Measurements from ENCODE around the gene CREBBP. TPM values are rescaled to one million over a fixed set of nuclear protein-coding genes. Genes with fewer than 3 reads are reported as not detected.

CREBBP gene
- total RNA-seq, 1 donor from 2014 or later, result 53.0 TPM

DNA sequence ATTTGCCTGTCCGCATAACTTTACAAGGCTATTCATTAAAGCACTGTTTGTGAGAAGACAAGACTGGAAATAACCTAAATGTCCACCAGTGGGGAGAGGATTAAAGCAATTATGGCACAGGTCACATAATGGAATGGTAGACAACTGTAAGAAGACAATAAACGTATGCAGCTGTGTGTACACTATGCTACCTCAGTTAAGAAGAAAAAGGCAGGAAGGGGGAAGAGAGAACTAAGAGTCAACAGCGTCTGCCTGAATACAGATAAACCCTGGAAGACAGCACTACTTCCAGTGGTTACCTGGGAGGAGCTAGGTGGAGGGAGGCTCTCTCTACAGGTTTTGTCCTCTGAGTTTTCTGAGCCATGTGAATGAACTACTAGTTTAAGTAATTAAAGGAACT lies 15.3 kb downstream of the CREBBP start:
- no peaks in the 10 kb centered on the region for H3K9me3 Mint-ChIP-seq (ENCODE audit: unreplicated experiment)
- H3K27me3 Mint-ChIP-seq (ENCODE audit: low read depth, unreplicated experiment), result no peaks in the 10 kb centered on the region
- Histone ChIP-seq H3K9ac (ENCODE audit: low read length) (no peak overlapping the region), H3K27me3 (ENCODE audit: insufficient read depth, low read length) (no peaks in the 10 kb centered on the region), H3K4me2 (ENCODE audit: low read length) (no peak overlapping the region), H4K20me1 (ENCODE audit: insufficient read depth, low read length) (peaks cover 100% of the 10 kb centered on the region), H3K4me3 (ENCODE audit: insufficient read depth, low read depth, low read length) (no peak overlapping the region), H3K9me3 (ENCODE audit: insufficient read depth, low read depth, low read length) (no peaks in the 10 kb centered on the region), H3K4me1 (ENCODE audit: insufficient read depth, low read length) (peaks cover 11% of the 10 kb centered on the region), H3K79me2 (ENCODE audit: insufficient read depth, low read length) (peaks cover 100% of the 10 kb centered on the region), H2AFZ (ENCODE audit: low read depth, low read length) (no peak overlapping the region), H3K27ac (ENCODE audit: low read depth, low read length) (no peak overlapping the region), H3K36me3 (ENCODE audit: insufficient read depth, low read length) (no peaks in the 10 kb centered on the region)
- H3K36me3 Mint-ChIP-seq (ENCODE audit: low read depth, unreplicated experiment), result no peaks in the 10 kb centered on the region
- no peak overlapping the region for H3K4me3 Mint-ChIP-seq (ENCODE audit: unreplicated experiment)
- DNase-seq (ENCODE audit: low read depth) (no peak), FAIRE-seq (no peak)
- TF ChIP-seq EZH2 (IDR thresholded peaks at IDR 0.05; ENCODE audit: insufficient read depth, low read length), result no peak
- TF ChIP-seq, protein P1, sequence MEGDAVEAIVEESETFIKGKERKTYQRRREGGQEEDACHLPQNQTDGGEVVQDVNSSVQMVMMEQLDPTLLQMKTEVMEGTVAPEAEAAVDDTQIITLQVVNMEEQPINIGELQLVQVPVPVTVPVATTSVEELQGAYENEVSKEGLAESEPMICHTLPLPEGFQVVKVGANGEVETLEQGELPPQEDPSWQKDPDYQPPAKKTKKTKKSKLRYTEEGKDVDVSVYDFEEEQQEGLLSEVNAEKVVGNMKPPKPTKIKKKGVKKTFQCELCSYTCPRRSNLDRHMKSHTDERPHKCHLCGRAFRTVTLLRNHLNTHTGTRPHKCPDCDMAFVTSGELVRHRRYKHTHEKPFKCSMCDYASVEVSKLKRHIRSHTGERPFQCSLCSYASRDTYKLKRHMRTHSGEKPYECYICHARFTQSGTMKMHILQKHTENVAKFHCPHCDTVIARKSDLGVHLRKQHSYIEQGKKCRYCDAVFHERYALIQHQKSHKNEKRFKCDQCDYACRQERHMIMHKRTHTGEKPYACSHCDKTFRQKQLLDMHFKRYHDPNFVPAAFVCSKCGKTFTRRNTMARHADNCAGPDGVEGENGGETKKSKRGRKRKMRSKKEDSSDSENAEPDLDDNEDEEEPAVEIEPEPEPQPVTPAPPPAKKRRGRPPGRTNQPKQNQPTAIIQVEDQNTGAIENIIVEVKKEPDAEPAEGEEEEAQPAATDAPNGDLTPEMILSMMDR (IDR thresholded peaks at IDR 0.05; ENCODE audit: insufficient read depth, low read depth, low read length), result no peak
- no peak overlapping the region for H3K27ac Mint-ChIP-seq (ENCODE audit: unreplicated experiment)
- peaks cover 30% of the 10 kb centered on the region for H3K4me1 Mint-ChIP-seq (ENCODE audit: low read depth, unreplicated experiment)

- no peaks in the 10 kb centered on the region for H3K36me3 ChIP-seq (ENCODE audit: insufficient read depth, low read length)
- no peak for FAIRE-seq
- Mint-ChIP-seq H3K36me3 (ENCODE audit: low read depth, unreplicated experiment) (no peaks in the 10 kb centered on the region), H3K27ac (ENCODE audit: unreplicated experiment) (no peak overlapping the region), H3K27me3 (ENCODE audit: low read depth, unreplicated experiment) (no peaks in the 10 kb centered on the region), H3K9me3 (ENCODE audit: unreplicated experiment) (no peaks in the 10 kb centered on the region), H3K4me3 (ENCODE audit: unreplicated experiment) (no peak overlapping the region), H3K4me1 (ENCODE audit: low read depth, unreplicated experiment) (peaks cover 27% of the 10 kb centered on the region)
- H3K27ac ChIP-seq (ENCODE audit: low read depth, low read length), result no peak overlapping the region
- DNase-seq (ENCODE audit: low read depth), result no peak
- no peak overlapping the region for H3K4me3 ChIP-seq (ENCODE audit: insufficient read depth, low read depth, low read length)
- peaks cover 9% of the 10 kb centered on the region for H3K4me1 ChIP-seq (ENCODE audit: insufficient read depth, low read length)
- H4K20me1 ChIP-seq (ENCODE audit: insufficient read depth, low read length), result peaks cover 100% of the 10 kb centered on the region
- H3K4me2 ChIP-seq (ENCODE audit: low read length), result no peak overlapping the region
- H3K9me3 ChIP-seq (ENCODE audit: insufficient read depth, low read depth, low read length), result no peaks in the 10 kb centered on the region
- no peak for TF ChIP-seq EZH2 (IDR thresholded peaks at IDR 0.05; ENCODE audit: insufficient read depth, low read length)
- TF ChIP-seq, protein P1 (IDR thresholded peaks at IDR 0.05; ENCODE audit: insufficient read depth, low read depth, low read length), result no peak
- H3K27me3 ChIP-seq (ENCODE audit: insufficient read depth, low read length), result no peaks in the 10 kb centered on the region
- peaks cover 100% of the 10 kb centered on the region for H3K79me2 ChIP-seq (ENCODE audit: insufficient read depth, low read length)
- no peak overlapping the region for H3K9ac ChIP-seq (ENCODE audit: low read length)
- H2AFZ ChIP-seq (ENCODE audit: low read depth, low read length), result no peak overlapping the region
Observed at GRCh38 chr16:3864562-3864961, 16.0 kb downstream of the CREBBP start.

DNA sequence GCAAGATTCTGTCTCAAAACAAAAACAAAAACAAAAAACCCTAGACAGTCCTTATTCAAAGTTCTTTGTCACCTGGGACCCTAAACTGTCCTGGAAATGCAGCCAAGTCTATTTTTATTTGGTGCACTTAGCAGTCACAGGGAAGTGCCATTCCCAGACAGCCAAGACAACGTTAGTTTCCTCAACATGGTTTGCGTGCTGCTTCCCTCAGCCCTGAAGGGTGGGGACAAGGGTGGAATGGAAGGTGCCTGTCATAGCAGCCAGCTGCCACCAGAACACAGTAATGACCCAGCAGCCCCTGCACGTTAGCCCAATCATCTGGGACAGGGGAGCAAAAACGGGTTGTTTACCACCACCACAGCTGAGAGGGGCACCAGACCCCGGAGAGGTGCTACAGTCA lies 16.9 kb downstream of the CREBBP start:
- no peak for FAIRE-seq

More for the DNA sequence above, 16.9 kb downstream of the CREBBP start:
- no peak overlapping the region for H3K4me3 Mint-ChIP-seq (ENCODE audit: unreplicated experiment)
- no peak for TF ChIP-seq EZH2 (IDR thresholded peaks at IDR 0.05; ENCODE audit: insufficient read depth, low read length)
- TF ChIP-seq, protein P1 (IDR thresholded peaks at IDR 0.05; ENCODE audit: insufficient read depth, low read depth, low read length), result no peak
- Histone ChIP-seq H3K79me2 (ENCODE audit: insufficient read depth, low read length) (peaks cover 100% of the 10 kb centered on the region), H2AFZ (ENCODE audit: low read depth, low read length) (no peak overlapping the region), H3K9ac (ENCODE audit: low read length) (no peak overlapping the region), H3K4me2 (ENCODE audit: low read length) (no peak overlapping the region), H3K36me3 (ENCODE audit: insufficient read depth, low read length) (no peaks in the 10 kb centered on the region), H3K27me3 (ENCODE audit: insufficient read depth, low read length) (no peaks in the 10 kb centered on the region), H3K9me3 (ENCODE audit: insufficient read depth, low read depth, low read length) (no peaks in the 10 kb centered on the region), H3K27ac (ENCODE audit: low read depth, low read length) (no peak overlapping the region), H4K20me1 (ENCODE audit: insufficient read depth, low read length) (peaks cover 100% of the 10 kb centered on the region), H3K4me1 (ENCODE audit: insufficient read depth, low read length) (peaks cover 9% of the 10 kb centered on the region), H3K4me3 (ENCODE audit: insufficient read depth, low read depth, low read length) (no peak overlapping the region)
- no peaks in the 10 kb centered on the region for H3K9me3 Mint-ChIP-seq (ENCODE audit: unreplicated experiment)
- no peaks in the 10 kb centered on the region for H3K36me3 Mint-ChIP-seq (ENCODE audit: low read depth, unreplicated experiment)
- no peak for DNase-seq (ENCODE audit: low read depth)
- H3K4me1 Mint-ChIP-seq (ENCODE audit: low read depth, unreplicated experiment), result peaks cover 26% of the 10 kb centered on the region
- no peak overlapping the region for H3K27ac Mint-ChIP-seq (ENCODE audit: unreplicated experiment)
- no peaks in the 10 kb centered on the region for H3K27me3 Mint-ChIP-seq (ENCODE audit: low read depth, unreplicated experiment)

Data from astrocyte (in vitro differentiated cells and primary cell).